Fibroblast of lung (primary cell): ENCODE measurements around the gene VWC2L. TPM values are rescaled to one million over a fixed set of nuclear protein-coding genes. Genes with fewer than 3 reads are reported as not detected.

Experiments
- DNase-seq, 2 donors: peaks; one replicate each; pipeline versions ENCODE4 v3.0.0 to v3.0.0-alpha.2; 2010; ENCODE audit warnings: low read depth in 2 of 2
- H2AFZ ChIP-seq: 2 replicates; pipeline ENCODE4 v1.5.1; 2012; ENCODE audit warnings: low read length, control low read depth, inconsistent platforms
- H3K27ac ChIP-seq: 2 replicates; pipeline ENCODE4 v1.5.1; 2011; ENCODE audit warnings: low read length, control low read depth; ENCODE audit not compliant: insufficient read depth
- H3K27me3 ChIP-seq: 2 replicates; pipeline ENCODE4 v1.5.1; 2011; ENCODE audit warnings: mild to moderate bottlenecking, low read length; ENCODE audit not compliant: control insufficient read depth, insufficient read depth
- H3K36me3 ChIP-seq: 2 replicates; pipeline ENCODE4 v1.5.1; 2011; ENCODE audit warnings: low read length; ENCODE audit not compliant: control insufficient read depth, insufficient read depth
- H3K4me1 ChIP-seq: 2 replicates; pipeline ENCODE4 v1.5.1; 2011; ENCODE audit warnings: low read length; ENCODE audit not compliant: control insufficient read depth, insufficient read depth; ENCODE audit errors: extremely low read depth
- H3K4me2 ChIP-seq: 2 replicates; pipeline ENCODE4 v1.5.1; 2011; ENCODE audit warnings: low read length, control low read depth; ENCODE audit not compliant: insufficient read depth; ENCODE audit errors: extremely low read depth
- H3K4me3 ChIP-seq, 4 experiments: fragments of 200-600 bp in 1 of 4; sonication (generic) in 1 of 4; replicated peaks in 1 of 4; 2 replicates each; pipeline ENCODE4 v1.5.1; 2011 to 2016; ENCODE audit warnings: low read length in 4 of 4, low read depth in 3 of 4, mild to moderate bottlenecking in 3 of 4, control low read depth in 2 of 4, inconsistent platforms in 1 of 4, mixed read lengths in 1 of 4; ENCODE audit not compliant: insufficient read depth in 1 of 4; ENCODE audit errors: control extremely low read depth in 1 of 4
- H3K79me2 ChIP-seq: 2 replicates; pipeline ENCODE4 v1.5.1; 2012; ENCODE audit warnings: mild to moderate bottlenecking, low read length, inconsistent platforms; ENCODE audit not compliant: control insufficient read depth, insufficient read depth
- H3K9ac ChIP-seq: 2 replicates; pipeline ENCODE4 v1.5.1; 2011; ENCODE audit warnings: mild to moderate bottlenecking, low read length, control low read depth; ENCODE audit not compliant: insufficient read depth
- H3K9me3 ChIP-seq: 2 replicates; pipeline ENCODE4 v1.5.1; 2012; ENCODE audit warnings: low read depth, low read length; ENCODE audit not compliant: control insufficient read depth, insufficient read depth
- H4K20me1 ChIP-seq: 2 replicates; pipeline ENCODE4 v1.5.1; 2011; ENCODE audit warnings: low read length; ENCODE audit not compliant: control insufficient read depth, insufficient read depth; ENCODE audit errors: extremely low read depth
- EZH2 ChIP-seq: IDR thresholded peaks from 2 replicates; pipeline ENCODE4 v1.5.1; 2012; ENCODE audit warnings: low read length, control low read depth, mild to moderate bottlenecking; ENCODE audit errors: missing control alignments
- polyA plus RNA-seq, 2 donors: library from polyadenylated mRNA; depleted of rRNA in 1 of 2; stranded (reverse) in 1 of 2; unstranded in 1 of 2; fragments of >200 nt; gene quantifications; 2 replicates each; pipeline ENCODE4 v1.2.1, GENCODE V29; 2011 to 2012; ENCODE audit warnings: missing spikeins in 1 of 2
- total RNA-seq: library from RNA; depleted of rRNA; stranded (reverse); fragments of >200 nt; gene quantifications from 2 replicates; pipeline ENCODE4 v1.2.1, GENCODE V29; 2014
- TF ChIP-seq, protein P1 (sequence below), 2 donors: IDR thresholded peaks in 1 of 2; conservative IDR thresholded peaks in 1 of 2; 1 replicate in 1 of 2; 2 replicates in 1 of 2; pipeline ENCODE4 v1.5.1; 2011 to 2012; ENCODE audit warnings: low read length in 2 of 2, control low read depth in 1 of 2, inconsistent platforms in 1 of 2, low read depth in 1 of 2, mild to moderate bottlenecking in 1 of 2

Gene VWC2L
- total and polyA plus RNA-seq, 2 donors (not counting 1 experiment from before 2014, with no cell fraction given) = not detected

GRCh38 chr2:214533541-214533940, 122.7 kb downstream of the VWC2L start:
- Histone ChIP-seq H3K79me2 (no peaks in the 10 kb centered on the region), H3K36me3 (no peaks in the 10 kb centered on the region), H3K9me3 (no peaks in the 10 kb centered on the region), H3K27ac (no peak overlapping the region), H3K27me3 (no peaks in the 10 kb centered on the region), H2AFZ (no peak overlapping the region), H3K4me2 (no peak overlapping the region), H4K20me1 (no peaks in the 10 kb centered on the region), H3K4me1 (no peaks in the 10 kb centered on the region), H3K4me3 (no peak overlapping the region), H3K9ac (no peak overlapping the region)
- DNase-seq = peak in 1 of 2 donors; percentile 80
- TF ChIP-seq EZH2 = no peak
- TF ChIP-seq, protein P1, sequence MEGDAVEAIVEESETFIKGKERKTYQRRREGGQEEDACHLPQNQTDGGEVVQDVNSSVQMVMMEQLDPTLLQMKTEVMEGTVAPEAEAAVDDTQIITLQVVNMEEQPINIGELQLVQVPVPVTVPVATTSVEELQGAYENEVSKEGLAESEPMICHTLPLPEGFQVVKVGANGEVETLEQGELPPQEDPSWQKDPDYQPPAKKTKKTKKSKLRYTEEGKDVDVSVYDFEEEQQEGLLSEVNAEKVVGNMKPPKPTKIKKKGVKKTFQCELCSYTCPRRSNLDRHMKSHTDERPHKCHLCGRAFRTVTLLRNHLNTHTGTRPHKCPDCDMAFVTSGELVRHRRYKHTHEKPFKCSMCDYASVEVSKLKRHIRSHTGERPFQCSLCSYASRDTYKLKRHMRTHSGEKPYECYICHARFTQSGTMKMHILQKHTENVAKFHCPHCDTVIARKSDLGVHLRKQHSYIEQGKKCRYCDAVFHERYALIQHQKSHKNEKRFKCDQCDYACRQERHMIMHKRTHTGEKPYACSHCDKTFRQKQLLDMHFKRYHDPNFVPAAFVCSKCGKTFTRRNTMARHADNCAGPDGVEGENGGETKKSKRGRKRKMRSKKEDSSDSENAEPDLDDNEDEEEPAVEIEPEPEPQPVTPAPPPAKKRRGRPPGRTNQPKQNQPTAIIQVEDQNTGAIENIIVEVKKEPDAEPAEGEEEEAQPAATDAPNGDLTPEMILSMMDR (conservative IDR thresholded peaks at IDR 0.05 in 1 of 2, IDR thresholded peaks at IDR 0.05 in 1 of 2; ENCODE audit: low read depth in 1 of 2, low read length in 2 of 2) = no peak

- Histone ChIP-seq H3K27me3 (no peaks in the 10 kb centered on the region), H3K79me2 (no peaks in the 10 kb centered on the region), H3K27ac (no peak overlapping the region), H2AFZ (no peak overlapping the region), H3K9ac (no peak overlapping the region), H4K20me1 (no peaks in the 10 kb centered on the region), H3K36me3 (no peaks in the 10 kb centered on the region), H3K4me1 (no peaks in the 10 kb centered on the region), H3K4me3 (no peak overlapping the region), H3K4me2 (no peak overlapping the region), H3K9me3 (no peaks in the 10 kb centered on the region)
- DNase-seq = peak in 1 of 2 donors; percentile 55
- TF ChIP-seq, protein P1 (conservative IDR thresholded peaks at IDR 0.05 in 1 of 2, IDR thresholded peaks at IDR 0.05 in 1 of 2; ENCODE audit: low read depth in 1 of 2, low read length in 2 of 2) = no peak
- TF ChIP-seq EZH2 = no peak
Observed at GRCh38 chr2:214536625-214537024, 125.8 kb downstream of the VWC2L start.

DNA sequence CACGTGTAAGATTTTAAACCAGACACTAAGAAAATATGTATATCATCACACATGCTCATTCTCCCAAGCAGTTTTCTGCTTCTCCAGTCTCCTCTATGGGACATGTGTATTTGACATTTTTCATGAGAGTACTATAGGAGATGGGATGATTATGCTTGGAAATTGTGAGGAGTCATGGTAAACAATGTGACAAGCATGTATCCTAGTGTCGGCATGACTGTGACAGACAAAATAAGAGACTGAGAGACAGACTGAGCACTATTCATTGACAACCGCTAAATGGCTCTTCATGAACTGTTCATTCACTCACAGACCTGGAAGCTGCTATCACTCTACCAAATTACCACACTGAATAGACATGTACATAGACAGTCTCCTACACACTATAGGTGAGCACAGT, 127.1 kb downstream of the VWC2L start:
- peaks cover 2% of the 10 kb centered on the region for H3K4me1 ChIP-seq

More for the DNA sequence above, 127.1 kb downstream of the VWC2L start:
- Histone ChIP-seq H3K4me2 (no peak overlapping the region), H3K9ac (no peak overlapping the region), H3K36me3 (no peaks in the 10 kb centered on the region), H3K27ac (no peak overlapping the region), H2AFZ (no peak overlapping the region), H3K79me2 (no peaks in the 10 kb centered on the region), H4K20me1 (no peaks in the 10 kb centered on the region), H3K9me3 (no peaks in the 10 kb centered on the region), H3K27me3 (no peaks in the 10 kb centered on the region), H3K4me3 (no peak overlapping the region)
- no peak for DNase-seq
- TF ChIP-seq, protein P1 (conservative IDR thresholded peaks at IDR 0.05 in 1 of 2, IDR thresholded peaks at IDR 0.05 in 1 of 2; ENCODE audit: low read depth in 1 of 2, low read length in 2 of 2) = no peak
